GM23338 (cell line): ENCODE measurements around the gene GNB5. TPM values are rescaled to one million over a fixed set of nuclear protein-coding genes. Genes with fewer than 3 reads are reported as not detected.

ENCODE experiments used
- ATAC-seq: fragments of 200-7000 bp; cut with Tn5 transposase; 3 replicates; pipeline ENCODE4 v1.9.1; 2020
- DNase-seq: peaks from one replicate; pipeline ENCODE4 v3.0.0-alpha.2; 2015; ENCODE audit warnings: low spot score
- H2AFZ ChIP-seq: fragments of 200-600 bp; sonication (generic); 2 replicates; pipeline ENCODE4 v1.8.0; 2016; ENCODE audit warnings: antibody characterized with exemption, mild to moderate bottlenecking, moderate library complexity
- H3F3A ChIP-seq: fragments of 200-600 bp; sonication (generic); replicated peaks from 2 replicates; pipeline ENCODE4 v1.8.0; 2017; ENCODE audit warnings: antibody characterized with exemption, mixed run types, low read depth
- H3K27ac ChIP-seq: fragments of 200-600 bp; sonication (generic); 2 replicates; pipeline ENCODE4 v1.6.1; 2016; ENCODE audit warnings: low read depth
- H3K27me3 ChIP-seq: fragments of 200-600 bp; sonication (generic); 2 replicates; pipeline ENCODE4 v1.8.0; 2016; ENCODE audit warnings: mild to moderate bottlenecking, mixed run types, moderate library complexity; ENCODE audit not compliant: insufficient read depth
- H3K36me3 ChIP-seq: fragments of 200-600 bp; sonication (generic); 2 replicates; pipeline ENCODE4 v1.8.0; 2016; ENCODE audit warnings: mild to moderate bottlenecking; ENCODE audit not compliant: insufficient read depth
- H3K4me1 ChIP-seq: fragments of 200-600 bp; sonication (generic); 2 replicates; pipeline ENCODE4 v1.8.0; 2016; ENCODE audit warnings: mild to moderate bottlenecking, moderate library complexity; ENCODE audit not compliant: insufficient read depth
- H3K4me2 ChIP-seq: fragments of 200-600 bp; sonication (generic); 2 replicates; pipeline ENCODE4 v1.7.1; 2017; ENCODE audit warnings: mixed run types
- H3K4me3 ChIP-seq: fragments of 200-600 bp; sonication (generic); 2 replicates; pipeline ENCODE4 v1.6.1; 2016; ENCODE audit warnings: mixed run types
- H3K79me2 ChIP-seq: fragments of 200-600 bp; sonication (generic); replicated peaks from 2 replicates; pipeline ENCODE4 v1.8.0; 2017; ENCODE audit warnings: mild to moderate bottlenecking; ENCODE audit not compliant: insufficient read depth
- H3K9me2 ChIP-seq: fragments of 200-600 bp; sonication (generic); 2 replicates; pipeline ENCODE4 v1.8.0; 2017; ENCODE audit not compliant: insufficient read depth
- H4K20me1 ChIP-seq: fragments of 200-600 bp; sonication (generic); replicated peaks from 2 replicates; pipeline ENCODE4 v1.8.0; 2017; ENCODE audit warnings: mild to moderate bottlenecking; ENCODE audit not compliant: insufficient read depth
- H3K27ac Mint-ChIP-seq: 2 replicates; pipeline ENCODE4 v1.8.0; 2020; ENCODE audit warnings: inconsistent platforms, mild to moderate bottlenecking, moderate library complexity, mixed read lengths
- H3K27me3 Mint-ChIP-seq: 3 replicates; pipeline ENCODE4 v1.8.0; 2022; ENCODE audit warnings: low read depth, mild to moderate bottlenecking, moderate library complexity, mixed read lengths, inconsistent platforms; ENCODE audit not compliant: insufficient read depth, poor library complexity
- H3K36me3 Mint-ChIP-seq: 3 replicates; pipeline ENCODE4 v1.8.0; 2021; ENCODE audit warnings: low read depth, mild to moderate bottlenecking, inconsistent platforms, moderate library complexity, mixed read lengths
- H3K4me1 Mint-ChIP-seq: 3 replicates; pipeline ENCODE4 v1.8.0; 2020; ENCODE audit warnings: mild to moderate bottlenecking, inconsistent platforms, mixed read lengths
- H3K4me3 Mint-ChIP-seq: 3 replicates; pipeline ENCODE4 v1.8.0; 2021; ENCODE audit warnings: moderate library complexity, mild to moderate bottlenecking, inconsistent platforms, mixed read lengths
- H3K9me3 Mint-ChIP-seq: 3 replicates; pipeline ENCODE4 v1.8.0; 2020; ENCODE audit warnings: moderate library complexity, mild to moderate bottlenecking, inconsistent platforms, mixed read lengths
- CREB1 ChIP-seq: fragments of 250-450 bp; sonication (Bioruptor Pico); IDR thresholded peaks from 2 replicates; pipeline ENCODE4 v1.5.0; 2020; ENCODE audit warnings: low read depth, mild to moderate bottlenecking, moderate library complexity
- CTCF ChIP-seq, 2 experiments: fragments of 200-600 bp in 1 of 2; sonication (generic) in 1 of 2; conservative IDR thresholded peaks; 2 replicates each; pipeline versions ENCODE4 v1.5.1 to v1.6.1; 2016 to 2017; ENCODE audit warnings: antibody characterized with exemption in 2 of 2, low read depth in 2 of 2, mild to moderate bottlenecking in 2 of 2, moderate library complexity in 1 of 2
- ETS1 ChIP-seq: IDR thresholded peaks from 2 replicates; pipeline ENCODE4 v1.6.1; 2016; ENCODE audit warnings: antibody characterized with exemption
- EZH2 ChIP-seq: fragments of 200-600 bp; sonication (generic); IDR thresholded peaks from one replicate; pipeline ENCODE4 v1.8.0; 2017; ENCODE audit warnings: antibody characterized with exemption, mild to moderate bottlenecking, low read depth; ENCODE audit not compliant: unreplicated experiment
- EZH2phosphoT487 ChIP-seq: fragments of 200-600 bp; sonication (generic); IDR thresholded peaks from one replicate; pipeline ENCODE4 v1.8.1; 2018; ENCODE audit warnings: antibody characterized with exemption; ENCODE audit not compliant: unreplicated experiment
- JUNB ChIP-seq: IDR thresholded peaks from one replicate; pipeline ENCODE4 v1.6.1; 2016; ENCODE audit warnings: antibody characterized with exemption; ENCODE audit not compliant: unreplicated experiment
- POLR2AphosphoS5 ChIP-seq: IDR thresholded peaks from 2 replicates; pipeline ENCODE4 v1.6.1; 2016; ENCODE audit warnings: antibody characterized with exemption, low read depth
- STAT1 ChIP-seq: IDR thresholded peaks from one replicate; pipeline ENCODE4 v1.6.1; 2016; ENCODE audit warnings: antibody characterized with exemption; ENCODE audit not compliant: unreplicated experiment
- ZNF331 ChIP-seq: fragments of 250-450 bp; sonication (Bioruptor Pico); IDR thresholded peaks from 2 replicates; pipeline ENCODE4 v1.5.0; 2020; ENCODE audit warnings: low read depth, mild to moderate bottlenecking, moderate library complexity
- polyA plus RNA-seq: library from polyadenylated mRNA; unstranded; fragments of >200 nt; fragmentation: Nextera tagmentation; extraction: Ambion mirVana; gene quantifications from 2 replicates; pipeline ENCODE4 v1.2.1, GENCODE V29; 2016
- total RNA-seq: library from RNA; depleted of rRNA; stranded (reverse); fragments of >200 nt; shearing (Covaris generic); gene quantifications from 2 replicates; pipeline ENCODE4 v1.2.3, GENCODE V29; 2014

Gene GNB5
- total and polyA plus RNA-seq, 2 experiments from 2014 or later: 23.0 to 40.8 TPM

DNA sequence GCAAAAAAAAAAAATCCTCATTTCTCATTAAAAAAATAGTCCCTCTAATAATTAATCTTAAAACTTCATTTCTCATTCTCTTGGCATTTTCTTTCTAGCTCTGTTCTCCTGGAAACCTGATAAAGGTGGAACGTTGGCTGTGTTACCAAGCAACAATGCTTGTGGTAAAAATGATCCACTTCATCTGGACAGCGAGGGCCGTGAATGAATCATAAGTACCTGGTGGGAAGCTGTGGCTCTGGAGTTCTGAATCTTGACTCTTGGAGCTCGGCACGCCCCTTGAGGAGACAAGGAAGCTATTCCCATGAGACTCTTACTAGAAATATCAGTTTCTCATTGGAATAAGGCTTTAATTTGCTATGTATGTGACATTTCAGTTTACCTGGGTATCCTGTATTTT lies 111.2 kb downstream of the GNB5 start (continued):
- no peak for TF ChIP-seq EZH2

DNA sequence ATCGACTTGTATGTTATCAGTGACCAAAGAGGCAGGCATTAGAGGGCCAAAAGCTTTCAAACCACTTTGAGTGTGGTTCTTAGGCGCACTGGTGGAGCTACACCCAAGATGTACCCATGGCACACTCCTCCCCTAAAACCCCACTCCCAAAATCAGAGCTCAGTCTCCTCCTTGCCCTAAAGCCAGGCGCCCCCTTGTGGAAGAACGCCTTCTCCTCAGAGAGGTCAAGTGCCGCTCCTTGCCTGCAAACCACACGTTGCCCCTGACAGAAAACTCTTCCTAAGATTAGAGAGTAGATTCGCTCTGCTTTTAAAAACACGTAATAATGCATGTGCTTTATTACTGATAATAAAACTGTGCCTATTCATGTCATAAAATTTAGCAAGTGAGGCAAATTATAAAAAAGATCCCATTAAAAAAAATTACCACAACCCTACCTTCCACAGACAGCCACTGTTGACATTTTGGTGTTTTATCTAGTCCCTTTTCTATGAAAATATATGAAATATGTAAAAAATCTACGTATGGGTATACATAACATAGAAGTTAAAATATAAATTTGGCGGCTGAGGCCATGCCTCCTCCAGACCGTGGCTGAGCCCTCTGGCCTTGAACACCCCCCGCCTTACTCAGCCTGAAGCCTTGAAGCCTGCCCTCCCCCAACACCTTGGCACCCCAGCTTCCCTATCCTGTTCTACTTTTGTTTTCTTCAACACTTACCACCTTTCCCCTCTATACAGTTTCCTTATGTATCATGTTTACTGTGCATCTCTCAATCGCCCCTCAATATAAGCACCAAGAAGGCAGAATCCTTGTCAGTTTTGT lies 112.1 kb downstream of the GNB5 start:
- Mint-ChIP-seq H3K4me1 (peaks cover 7% of the 10 kb centered on the region), H3K27ac (no peak overlapping the region), H3K27me3 (peaks cover 2% of the 10 kb centered on the region), H3K36me3 (no peaks in the 10 kb centered on the region), H3K9me3 (no peaks in the 10 kb centered on the region; the same call in 2 of the 3 replicates), H3K4me3 (no peak overlapping the region)
- H3K4me1 ChIP-seq: no peaks in the 10 kb centered on the region
- no peaks in the 10 kb centered on the region for H3K27me3 ChIP-seq
- no peaks in the 10 kb centered on the region for H3K79me2 ChIP-seq
- no peaks in the 10 kb centered on the region for H4K20me1 ChIP-seq
- H3K27ac ChIP-seq: no peak overlapping the region
- H2AFZ ChIP-seq: peak overlapping the region; percentile 83
- ATAC-seq (peak; percentile 95), DNase-seq (peak; percentile 97)
- no peaks in the 10 kb centered on the region for H3K36me3 ChIP-seq
- TF ChIP-seq EZH2phosphoT487 (no peak), CTCF (conservative IDR thresholded peaks at IDR 0.05; ENCODE audit: low read depth in 2 of 2) (peak; percentile 95 to 96)
- no peak overlapping the region for H3K4me3 ChIP-seq
- no peaks in the 10 kb centered on the region for H3K9me2 ChIP-seq
- H3F3A ChIP-seq: no peaks in the 10 kb centered on the region
- no peak overlapping the region for H3K4me2 ChIP-seq

DNA sequence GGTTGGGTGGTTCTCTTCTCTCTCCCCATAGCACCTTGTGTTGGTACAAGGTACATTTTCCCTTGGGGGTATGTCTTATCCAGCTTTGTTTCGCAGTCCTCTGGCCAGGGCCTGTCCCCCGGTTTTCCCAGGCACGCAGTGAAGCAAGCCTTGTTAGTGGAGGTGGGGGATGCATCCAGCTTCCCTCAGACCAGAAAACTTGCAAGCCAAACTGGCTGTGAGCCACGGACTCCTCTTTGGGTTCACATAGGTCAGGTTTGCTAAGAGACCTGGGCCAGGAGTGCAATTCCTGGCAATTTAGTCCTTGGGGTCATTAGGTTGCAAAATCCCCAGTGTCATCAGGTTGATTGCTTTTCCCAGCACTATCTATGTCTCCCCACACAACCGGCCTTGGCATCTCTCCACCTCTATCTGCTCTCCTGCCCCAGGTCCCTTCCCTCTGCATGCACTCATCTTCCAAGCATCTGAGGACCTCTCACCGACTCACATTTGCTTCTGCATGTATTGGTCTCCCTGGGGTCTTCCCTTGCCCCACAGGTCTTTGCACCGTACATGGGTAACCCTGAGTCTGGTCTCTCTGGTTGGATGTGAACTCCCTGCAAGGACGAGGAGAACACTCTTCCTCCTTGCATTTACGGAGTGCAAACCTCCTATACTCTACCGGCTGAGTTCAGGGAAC lies 112.9 kb downstream of the GNB5 start:
- no peaks in the 10 kb centered on the region for H3K9me2 ChIP-seq
- peak overlapping the region; percentile 83 for H2AFZ ChIP-seq
- H3K27me3 ChIP-seq: no peaks in the 10 kb centered on the region
- no peak overlapping the region for H3K4me3 ChIP-seq
- no peaks in the 10 kb centered on the region for H4K20me1 ChIP-seq
- H3K27me3 Mint-ChIP-seq: peaks cover 2% of the 10 kb centered on the region
- no peaks in the 10 kb centered on the region for H3F3A ChIP-seq
- no peaks in the 10 kb centered on the region for H3K4me1 ChIP-seq
- no peak overlapping the region for H3K4me2 ChIP-seq
- no peaks in the 10 kb centered on the region for H3K36me3 ChIP-seq
- no peaks in the 10 kb centered on the region; the same call in 2 of the 3 replicates for H3K9me3 Mint-ChIP-seq
- H3K4me1 Mint-ChIP-seq: peaks cover 7% of the 10 kb centered on the region
- no peak overlapping the region for H3K27ac ChIP-seq
- ATAC-seq (no peak; the same call in 2 of the 3 replicates), DNase-seq (no peak)
- no peak overlapping the region for H3K4me3 Mint-ChIP-seq
- H3K79me2 ChIP-seq: no peaks in the 10 kb centered on the region
- H3K36me3 Mint-ChIP-seq: no peaks in the 10 kb centered on the region
- H3K27ac Mint-ChIP-seq: no peak overlapping the region
- no peak for TF ChIP-seq STAT1
- TF ChIP-seq ZNF331 (CRISPR knock-in tag): no peak
- no peak for TF ChIP-seq EZH2phosphoT487
- TF ChIP-seq EZH2: no peak
- TF ChIP-seq CREB1 (CRISPR knock-in tag): no peak
- TF ChIP-seq CTCF (conservative IDR thresholded peaks at IDR 0.05; ENCODE audit: low read depth in 2 of 2): no peak
- no peak for TF ChIP-seq POLR2AphosphoS5
- TF ChIP-seq JUNB: no peak
- no peak for TF ChIP-seq ETS1
